ENCODE data around the gene LYSMD4.

DNA sequence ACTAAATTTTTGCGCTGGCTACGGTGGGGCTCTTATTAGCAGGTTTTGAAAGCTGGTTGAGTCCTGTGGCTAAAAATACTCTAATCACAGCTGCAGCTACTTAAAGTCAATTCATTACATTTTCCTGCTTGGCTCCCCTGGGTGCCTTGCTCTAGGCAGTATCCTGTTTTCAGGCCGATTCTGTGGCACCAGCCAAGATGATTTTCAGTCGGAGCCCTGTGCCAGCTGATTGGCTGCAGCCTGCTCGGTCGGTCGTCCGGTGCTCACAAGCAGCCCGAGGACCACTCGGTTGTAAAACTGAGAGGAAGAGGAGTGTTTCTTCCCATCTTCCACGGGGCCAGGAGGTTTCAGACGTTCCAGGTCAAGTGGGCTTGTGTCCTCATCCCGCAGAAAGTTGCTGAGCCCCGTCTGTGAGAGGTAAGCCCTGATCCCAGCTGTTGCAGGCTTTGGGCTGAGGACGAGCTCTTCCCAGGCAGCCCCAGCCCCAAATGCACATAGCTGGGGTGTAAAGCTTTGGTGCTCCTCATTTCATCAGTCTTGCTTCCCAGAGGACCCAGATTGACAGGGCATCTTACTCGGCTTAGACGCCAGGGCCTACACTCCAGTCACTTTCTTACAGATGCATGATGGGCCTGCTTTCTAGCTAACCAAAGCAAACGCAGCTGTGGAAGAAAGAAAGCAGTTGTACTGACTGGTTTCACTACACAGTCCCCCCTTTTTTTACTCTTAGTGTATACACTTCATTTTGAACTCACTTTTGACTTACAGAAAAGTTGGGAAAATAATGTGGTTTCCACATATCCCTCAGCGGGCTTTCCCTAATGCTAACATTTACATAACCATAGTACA lies 15.9 kb downstream of the LYSMD4 start:
- TF ChIP-seq FOSL1 (IDR thresholded peaks at IDR 0.05; ENCODE audit: insufficient read depth, low read depth, low read length) (no peak), CTCF (IDR thresholded peaks at IDR 0.05; ENCODE audit: control extremely low read depth in 1 of 3, insufficient read depth in 1 of 3, low read depth in 1 of 3, low read length in 3 of 3) (no peak), CEBPB (IDR thresholded peaks at IDR 0.05; ENCODE audit: low read depth, low read length) (no peak), ASH2L (IDR thresholded peaks at IDR 0.05; ENCODE audit: low read length) (no peak), SRF (IDR thresholded peaks at IDR 0.05; ENCODE audit: low read depth, low read length) (no peak), SP4 (IDR thresholded peaks at IDR 0.05; ENCODE audit: low read length) (no peak), MAFK (IDR thresholded peaks at IDR 0.05; ENCODE audit: low read depth, low read length) (no peak), GABPA (IDR thresholded peaks at IDR 0.05; ENCODE audit: borderline replicate concordance, insufficient read depth, low read length) (no peak), SIRT6 (IDR thresholded peaks at IDR 0.05; ENCODE audit: low read length) (no peak), ATF3 (IDR thresholded peaks at IDR 0.05; ENCODE audit: insufficient read depth, low read depth, low read length) (no peak), GTF2F1 (IDR thresholded peaks at IDR 0.05; ENCODE audit: borderline replicate concordance, low read depth, low read length) (no peak), POLR2A (IDR thresholded peaks at IDR 0.05; ENCODE audit: control extremely low read depth in 1 of 2, low read depth in 2 of 2, low read length in 2 of 2) (no peak), JUND (IDR thresholded peaks at IDR 0.05; ENCODE audit: low read length) (no peak), EZH2 (IDR thresholded peaks at IDR 0.05; ENCODE audit: low read depth, low read length, severe bottlenecking) (no peak)

All from H1 (cell line).